IMR-90 (cell line): Measurements from ENCODE around the gene ATP1A3. TPM values are rescaled to one million over a fixed set of nuclear protein-coding genes. Genes with fewer than 3 reads are reported as not detected.
"Not testable (repeated sequence)": the region's sequence is repeated elsewhere in the genome, so short reads cannot be mapped to it uniquely, and the experiment has no call there.

Experiments
- ATAC-seq: fragments of 200-7000 bp; cut with Tn5 transposase; 2 replicates; pipeline ENCODE4 v1.9.1; 2020; ENCODE audit warnings: low read depth, mild to moderate bottlenecking, moderate library complexity
- BruUV-seq: library from RNA; stranded (reverse); fragments of 400-500 nt; replicated peaks from 2 replicates; lab custom pipeline; 2021; lab: Mats Ljungman, UMichigan
- CTCF ChIA-PET: fragments of 300-600 bp; formaldehyde crosslinking; extraction: SDS; loops from one replicate; lab custom pipeline; 2021; ENCODE audit warnings: antibody characterized with exemption; lab: Yijun Ruan, JAX
- POLR2A ChIA-PET: fragments of 300-600 bp; sonication (Branson Sonifier 250); formaldehyde crosslinking; loops from one replicate; lab custom pipeline; 2022; ENCODE audit warnings: antibody characterized with exemption; ENCODE audit not compliant: unreplicated experiment; lab: Charles Lee
- DNase-seq: peaks from one replicate; pipeline ENCODE4 v3.0.0; 2013
- H2AFZ ChIP-seq: replicated peaks from 2 replicates; pipeline ENCODE3; 2013; ENCODE audit warnings: low read length, mild to moderate bottlenecking; ENCODE audit not compliant: poor library complexity
- H2AK5ac ChIP-seq: 2 replicates; pipeline ENCODE4 v1.6.1; 2013; ENCODE audit warnings: low read depth, low read length, inconsistent platforms
- H2AK9ac ChIP-seq: replicated peaks from 2 replicates; pipeline ENCODE3; 2013; ENCODE audit warnings: mild to moderate bottlenecking, low read depth, low read length, moderate library complexity; ENCODE audit not compliant: poor library complexity
- H2BK120ac ChIP-seq: 2 replicates; pipeline ENCODE4 v1.6.1; 2013; ENCODE audit warnings: low read depth, low read length, inconsistent platforms
- H2BK15ac ChIP-seq: 3 replicates; pipeline ENCODE4 v1.6.1; 2013; ENCODE audit warnings: low read depth, low read length, inconsistent platforms
- H2BK20ac ChIP-seq: 2 replicates; pipeline ENCODE4 v1.6.1; 2013; ENCODE audit warnings: low read depth, mild to moderate bottlenecking, inconsistent platforms, low read length, moderate library complexity
- H2BK5ac ChIP-seq: 2 replicates; pipeline ENCODE4 v1.6.1; 2013; ENCODE audit warnings: mild to moderate bottlenecking, low read depth, low read length, inconsistent platforms; ENCODE audit not compliant: poor library complexity, severe bottlenecking
- H3K14ac ChIP-seq: replicated peaks from 2 replicates; pipeline ENCODE4 v1.6.1; 2013; ENCODE audit warnings: low read depth, low read length, inconsistent platforms
- H3K18ac ChIP-seq: 2 replicates; pipeline ENCODE4 v1.6.1; 2013; ENCODE audit warnings: low read depth, low read length, control low read depth
- H3K23ac ChIP-seq: 2 replicates; pipeline ENCODE4 v1.6.1; 2013; ENCODE audit warnings: low read depth, low read length, inconsistent platforms
- H3K27ac ChIP-seq: 2 replicates; pipeline ENCODE4 v1.5.1; 2013; ENCODE audit warnings: mild to moderate bottlenecking, control low read depth, low read length; ENCODE audit not compliant: insufficient read depth
- H3K27me3 ChIP-seq: 2 replicates; pipeline ENCODE4 v1.6.1; 2013; ENCODE audit warnings: low read length; ENCODE audit not compliant: control insufficient read depth, insufficient read depth
- H3K36me3 ChIP-seq: 2 replicates; pipeline ENCODE4 v1.6.1; 2013; ENCODE audit warnings: low read length, mixed read lengths; ENCODE audit not compliant: control insufficient read depth, insufficient read depth
- H3K4ac ChIP-seq: 2 replicates; pipeline ENCODE4 v1.6.1; 2013; ENCODE audit warnings: low read depth, low read length, inconsistent platforms
- H3K4me1 ChIP-seq: 2 replicates; pipeline ENCODE4 v1.6.1; 2013; ENCODE audit warnings: low read length, mixed read lengths; ENCODE audit not compliant: control insufficient read depth, insufficient read depth
- H3K4me2 ChIP-seq: 2 replicates; pipeline ENCODE4 v1.6.1; 2013; ENCODE audit warnings: low read depth, mild to moderate bottlenecking, control low read depth, low read length, moderate library complexity
- H3K4me3 ChIP-seq: 2 replicates; pipeline ENCODE4 v1.5.1; 2013; ENCODE audit warnings: low read depth, mild to moderate bottlenecking, control low read depth, low read length, moderate library complexity; ENCODE audit not compliant: insufficient read depth
- H3K56ac ChIP-seq: 2 replicates; pipeline ENCODE4 v1.6.1; 2013; ENCODE audit warnings: low read length, inconsistent platforms; ENCODE audit not compliant: insufficient read depth; ENCODE audit errors: extremely low read depth
- H3K79me1 ChIP-seq, 2 experiments: 2 replicates each; pipeline ENCODE4 v1.6.1; 2013; ENCODE audit warnings: low read length in 2 of 2, inconsistent platforms in 1 of 2, low read depth in 1 of 2
- H3K9ac ChIP-seq: 2 replicates; pipeline ENCODE4 v1.6.1; 2013; ENCODE audit warnings: low read depth, low read length, control low read depth
- H3K9me1 ChIP-seq: 2 replicates; pipeline ENCODE4 v1.6.1; 2013; ENCODE audit warnings: low read length, inconsistent platforms; ENCODE audit not compliant: insufficient read depth
- H3K9me3 ChIP-seq: 2 replicates; pipeline ENCODE4 v1.6.1; 2013; ENCODE audit warnings: low read length; ENCODE audit not compliant: control insufficient read depth, insufficient read depth
- H4K20me1 ChIP-seq: 2 replicates; pipeline ENCODE4 v1.6.1; 2013; ENCODE audit warnings: low read length, inconsistent platforms; ENCODE audit not compliant: insufficient read depth
- H4K5ac ChIP-seq: 2 replicates; pipeline ENCODE4 v1.6.1; 2013; ENCODE audit warnings: mild to moderate bottlenecking, low read depth, low read length, control low read depth
- H4K8ac ChIP-seq, 2 experiments: 2 replicates each; pipeline ENCODE4 v1.6.1; 2013; ENCODE audit warnings: low read depth in 2 of 2, low read length in 2 of 2, control low read depth in 1 of 2, inconsistent platforms in 1 of 2
- H4K91ac ChIP-seq: 2 replicates; pipeline ENCODE4 v1.6.1; 2013; ENCODE audit warnings: low read depth, low read length, inconsistent platforms; ENCODE audit not compliant: insufficient read depth
- MAZ ChIP-seq: IDR thresholded peaks from 2 replicates; pipeline ENCODE4 v1.6.1; 2012; ENCODE audit warnings: low read depth, mild to moderate bottlenecking, low read length, improper control_type of control experiment, moderate library complexity, borderline replicate concordance
- RAD21 ChIP-seq: IDR thresholded peaks from 2 replicates; pipeline ENCODE4 v1.6.1; 2012; ENCODE audit warnings: low read length, improper control_type of control experiment
- SMC3 ChIP-seq: fragments of 150-350 bp; IDR thresholded peaks from 2 replicates; pipeline ENCODE4 v1.6.1; 2016; ENCODE audit warnings: low read depth, mild to moderate bottlenecking, antibody characterized with exemption, low read length, moderate library complexity
- WGBS, 2 experiments: methylation state at CpG; one replicate each; pipeline versions ENCODE4 v1.1.5 to v1.1.7; 2013; ENCODE audit warnings: missing lambda C conversion rate in 2 of 2; ENCODE audit not compliant: insufficient read length in 1 of 2; ENCODE audit errors: extremely low coverage in 2 of 2; 5-methylcytosine and 5-hydroxymethylcytosine counted together
- dilution Hi-C: fragments of 300-500 bp; cut with HindIII; formaldehyde crosslinking; loops from one replicate; pipeline ENCODE4 v1.14.3; 2018; ENCODE audit warnings: low sequenced_read_pairs; ENCODE audit not compliant: unreplicated experiment
- in situ Hi-C: fragments of 300-500 bp; cut with MboI; formaldehyde crosslinking; loops from 3 replicates; pipeline ENCODE4 v1.14.3; 2019; ENCODE audit warnings: low sequenced_read_pairs, inconsistent platforms, mixed read lengths
- intact Hi-C: fragments of 100-400 bp; cut with micrococcal nuclease; formaldehyde crosslinking; loops from 2 replicates; pipeline ENCODE4 v1.10.0; 2022
- polyA plus RNA-seq, 3 experiments: library from polyadenylated mRNA; depleted of rRNA; stranded (reverse); fragments of >200 nt; gene quantifications; 2 replicates each; pipeline ENCODE4 v1.2.3, GENCODE V29; 2012; ENCODE audit warnings: low replicate concordance in 1 of 3
- total RNA-seq: library from RNA; depleted of rRNA; stranded (reverse); fragments of >200 nt; gene quantifications from 2 replicates; pipeline ENCODE4 v1.2.3, GENCODE V29; 2012
- TF ChIP-seq, protein P1 (sequence below): conservative IDR thresholded peaks from 2 replicates; pipeline ENCODE4 v1.5.1; 2012; ENCODE audit warnings: mild to moderate bottlenecking, low read depth, low read length, improper control_type of control experiment

Gene ATP1A3
- total and polyA plus RNA-seq, 2 of the 4 experiments (the other 2 are of a cell fraction): under 0.01 to 0.12 TPM

DNA sequence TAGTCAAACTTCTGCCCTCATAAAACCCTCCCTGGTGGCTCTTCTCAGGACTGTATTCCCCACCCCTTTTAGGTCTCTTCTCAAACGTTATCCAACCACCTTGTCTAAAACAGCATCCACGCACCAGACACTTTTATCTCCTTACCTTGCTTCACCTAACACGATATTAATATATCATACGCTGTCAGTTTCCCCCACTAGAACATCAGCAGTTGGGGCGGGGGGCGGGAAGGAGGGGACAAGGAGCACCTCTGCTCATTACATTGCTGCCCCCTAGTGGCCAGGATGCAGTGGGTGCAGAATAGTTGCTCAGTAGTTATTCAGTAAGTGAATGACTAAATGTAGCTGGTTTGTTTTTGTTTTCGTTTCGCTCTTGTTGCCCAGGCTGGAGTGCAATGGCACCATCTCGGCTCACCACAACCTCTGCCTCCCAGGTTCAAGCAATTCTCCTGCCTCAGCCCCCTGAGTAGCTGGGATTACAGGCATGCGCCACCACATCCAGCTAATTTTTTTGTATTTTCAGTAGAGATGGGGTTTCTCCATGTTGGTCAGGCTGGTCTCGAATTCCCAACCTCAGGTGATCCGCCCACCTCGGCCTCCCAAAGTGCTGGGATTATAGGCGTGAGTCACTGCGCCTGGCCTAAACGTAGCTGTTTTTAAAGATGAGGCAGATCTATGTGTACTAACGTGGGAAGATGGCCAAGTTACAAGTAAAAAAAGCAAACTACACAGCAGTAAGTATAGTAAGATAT is 40.8 kb upstream of the ATP1A3 start:
- peak overlapping the region; percentile 68 for H2AFZ ChIP-seq

More for the DNA sequence above, 40.8 kb upstream of the ATP1A3 start:
- H4K5ac ChIP-seq, H3K56ac ChIP-seq, in situ Hi-C loops, H3K4me2 ChIP-seq, H2BK20ac ChIP-seq, H3K23ac ChIP-seq, H3K9me3 ChIP-seq, POLR2A ChIA-PET, BruUV-seq, H3K79me1 ChIP-seq, H2BK15ac ChIP-seq, H3K18ac ChIP-seq, H3K4ac ChIP-seq, H4K91ac ChIP-seq, H3K4me1 ChIP-seq, H2BK5ac ChIP-seq, H3K4me3 ChIP-seq, H2AK9ac ChIP-seq, H2BK120ac ChIP-seq, H3K36me3 ChIP-seq, H2AK5ac ChIP-seq, H4K20me1 ChIP-seq, H4K8ac ChIP-seq, H3K14ac ChIP-seq, H3K9me1 ChIP-seq, H3K27ac ChIP-seq, dilution Hi-C loops, H3K9ac ChIP-seq: not testable (repeated sequence)
- CTCF ChIA-PET: interaction anchor here (0.5 to 1.7 kb wide), 20 partner anchors 8 to 282 kb away, joined by 3 to 9 read pairs (median 4); partner anchors contain the start of gene RABAC1
- ATAC-seq (peak; percentile 98), DNase-seq (peak; percentile 67)
- intact Hi-C loops: loop anchor here (1.0 to 10.0 kb wide), 3 partner anchors 37 to 150 kb away; partner anchors contain the start of genes ARHGEF1 and RABAC1
- no CpG with 5 or more reads among the region's 17 CpGs for WGBS, 2 experiments
- TF ChIP-seq, protein P1, sequence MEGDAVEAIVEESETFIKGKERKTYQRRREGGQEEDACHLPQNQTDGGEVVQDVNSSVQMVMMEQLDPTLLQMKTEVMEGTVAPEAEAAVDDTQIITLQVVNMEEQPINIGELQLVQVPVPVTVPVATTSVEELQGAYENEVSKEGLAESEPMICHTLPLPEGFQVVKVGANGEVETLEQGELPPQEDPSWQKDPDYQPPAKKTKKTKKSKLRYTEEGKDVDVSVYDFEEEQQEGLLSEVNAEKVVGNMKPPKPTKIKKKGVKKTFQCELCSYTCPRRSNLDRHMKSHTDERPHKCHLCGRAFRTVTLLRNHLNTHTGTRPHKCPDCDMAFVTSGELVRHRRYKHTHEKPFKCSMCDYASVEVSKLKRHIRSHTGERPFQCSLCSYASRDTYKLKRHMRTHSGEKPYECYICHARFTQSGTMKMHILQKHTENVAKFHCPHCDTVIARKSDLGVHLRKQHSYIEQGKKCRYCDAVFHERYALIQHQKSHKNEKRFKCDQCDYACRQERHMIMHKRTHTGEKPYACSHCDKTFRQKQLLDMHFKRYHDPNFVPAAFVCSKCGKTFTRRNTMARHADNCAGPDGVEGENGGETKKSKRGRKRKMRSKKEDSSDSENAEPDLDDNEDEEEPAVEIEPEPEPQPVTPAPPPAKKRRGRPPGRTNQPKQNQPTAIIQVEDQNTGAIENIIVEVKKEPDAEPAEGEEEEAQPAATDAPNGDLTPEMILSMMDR: peak; percentile 79
- peak; percentile 61 for TF ChIP-seq SMC3
- TF ChIP-seq RAD21: peak; percentile 79
- TF ChIP-seq MAZ: peak; percentile 79; the same call in 1 of the 2 replicates
- H3K27me3 ChIP-seq: peaks cover 18% of the 10 kb centered on the region
